NCI-H1092 treated with DMSO at 0.1 percent for 48 hours (cell line): ENCODE results near the gene PTH2R.
"Not testable (repeated sequence)": the region's sequence is repeated elsewhere in the genome, so short reads cannot be mapped to it uniquely, and the experiment has no call there.

ENCODE experiments used
- DNase-seq: peaks from one replicate; lab custom pipeline; 2025; lab: John Stamatoyannopoulos, UW

PTH2R gene

DNA sequence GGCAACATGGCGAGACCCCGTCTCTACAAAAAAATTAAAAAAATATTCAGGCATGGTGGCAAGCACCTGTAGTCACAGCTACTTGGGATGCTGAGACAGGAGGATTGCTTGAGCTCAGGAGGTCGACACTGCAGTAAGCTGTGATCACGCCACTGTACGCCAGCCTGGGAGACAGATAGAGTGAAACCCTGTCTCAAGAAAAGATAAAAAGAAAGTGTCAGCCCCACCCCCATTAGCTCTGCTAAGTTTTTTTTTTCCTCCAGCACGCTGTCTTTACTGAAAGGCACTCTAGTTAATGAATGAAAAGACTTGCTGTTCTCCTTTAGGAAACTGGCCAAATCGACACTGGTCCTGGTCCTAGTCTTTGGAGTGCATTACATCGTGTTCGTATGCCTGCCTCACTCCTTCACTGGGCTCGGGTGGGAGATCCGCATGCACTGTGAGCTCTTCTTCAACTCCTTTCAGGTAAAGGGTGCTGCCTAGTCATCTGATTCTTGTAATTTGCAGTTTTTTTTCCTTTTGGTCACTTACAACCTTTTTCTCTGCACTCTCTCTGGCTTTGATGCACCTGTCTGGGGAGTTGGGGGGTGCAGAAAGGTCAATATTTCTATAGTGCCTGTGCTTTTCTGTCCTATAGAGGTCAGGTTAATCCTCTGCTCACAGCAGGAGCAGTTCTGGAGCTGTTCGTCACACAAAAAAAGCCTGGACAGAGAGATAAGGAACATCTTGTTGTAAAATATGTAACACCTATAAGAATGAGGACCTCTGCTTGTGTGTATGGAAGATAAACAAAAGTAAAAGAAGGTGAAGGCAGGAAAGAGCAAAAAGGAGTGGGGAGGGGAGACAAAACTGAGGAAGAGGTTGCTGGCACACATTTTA lies 82.3 kb downstream of the PTH2R start:
- peak; percentile 78 for DNase-seq

- DNase-seq: peak; percentile 92
Observed at GRCh38 chr2:208489687-208490086, 83.1 kb downstream of the PTH2R start.

- peak; percentile 51 for DNase-seq
Observed at GRCh38 chr2:208490492-208490891, 83.9 kb downstream of the PTH2R start.

- DNase-seq: no peak
Observed at GRCh38 chr2:208491641-208492040, 85.0 kb downstream of the PTH2R start.

DNA sequence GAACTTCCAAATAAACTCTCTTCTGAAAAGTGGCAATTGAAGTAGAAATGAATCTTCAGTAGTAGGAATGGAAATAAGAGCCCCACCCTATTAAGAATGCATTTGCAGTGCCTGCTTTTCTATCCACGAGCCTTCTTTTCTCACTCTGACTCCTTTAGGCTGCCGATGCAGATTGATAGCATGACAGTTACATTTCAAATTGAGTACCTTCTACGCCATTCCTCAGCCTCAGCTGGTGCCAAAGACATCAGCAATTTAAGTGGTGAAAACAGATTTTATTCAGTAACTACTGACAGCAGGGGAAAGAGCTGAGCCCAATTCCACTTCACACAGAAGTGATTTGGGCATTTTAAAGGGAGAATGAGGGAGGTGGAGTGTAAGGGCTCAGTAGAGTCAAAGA lies 85.5 kb downstream of the PTH2R start:
- no peak for DNase-seq

- no peak for DNase-seq
Observed at GRCh38 chr2:208493186-208493585, 86.6 kb downstream of the PTH2R start.

GRCh38 chr2:208496129-208496528 lies 89.5 kb downstream of the PTH2R start:
- DNase-seq: no peak

DNA sequence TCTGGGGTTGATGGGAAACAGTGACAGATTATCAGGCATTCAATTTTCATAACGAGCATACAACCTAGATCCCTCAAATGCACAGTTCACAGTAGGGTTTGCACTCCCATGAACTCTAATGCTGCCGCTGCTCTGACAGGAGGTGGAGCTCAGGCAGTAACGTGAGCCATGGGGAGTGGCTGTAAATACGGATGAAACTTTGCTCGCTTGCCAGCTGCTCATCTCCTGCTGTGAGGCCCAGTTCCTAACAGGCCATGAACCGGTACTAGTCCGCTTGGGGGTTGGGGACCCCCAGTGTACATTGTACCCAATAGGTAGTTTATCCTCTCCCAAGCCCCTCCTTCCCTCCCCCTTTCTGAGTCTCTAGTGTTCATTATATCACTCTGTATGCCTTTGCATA lies 94.6 kb downstream of the PTH2R start:
- peak; percentile 91 for DNase-seq

GRCh38 chr2:208502288-208502687 lies 95.7 kb downstream of the PTH2R start:
- no peak for DNase-seq

GRCh38 chr2:208505365-208505764 lies 98.8 kb downstream of the PTH2R start:
- DNase-seq: not testable (repeated sequence)

- peak; percentile 7 for DNase-seq
Observed at GRCh38 chr2:208509586-208509985, 103.0 kb downstream of the PTH2R start.

- no peak for DNase-seq
Observed at GRCh38 chr2:208511016-208511415, 104.4 kb downstream of the PTH2R start.

GRCh38 chr2:208511573-208511972 lies 105.0 kb downstream of the PTH2R start:
- no peak for DNase-seq

- DNase-seq: no peak
Observed at GRCh38 chr2:208515099-208515498, 108.5 kb downstream of the PTH2R start.

DNA sequence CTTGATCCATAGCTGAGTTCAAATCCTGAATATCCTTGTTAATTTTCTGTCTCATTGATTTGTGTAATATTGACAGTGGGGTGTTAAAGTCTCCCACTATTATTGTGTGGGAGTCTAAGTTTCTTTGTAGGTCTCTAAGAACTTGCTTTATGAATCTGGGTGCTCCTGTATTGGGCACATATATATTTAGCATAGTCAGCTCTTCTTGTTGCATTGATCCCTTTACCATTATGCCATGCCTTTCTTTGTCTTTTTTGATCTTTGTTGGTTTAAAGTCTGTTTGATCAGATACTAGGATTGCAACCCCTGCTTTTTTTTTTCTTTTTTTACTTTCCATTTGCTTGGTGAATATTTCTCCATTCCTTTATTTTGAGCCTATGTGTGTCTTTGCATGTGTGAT lies 116.5 kb downstream of the PTH2R start:
- DNase-seq: not testable (repeated sequence)

GRCh38 chr2:208525165-208525564 lies 118.6 kb downstream of the PTH2R start:
- not testable (repeated sequence) for DNase-seq

- no peak for DNase-seq
Observed at GRCh38 chr2:208529796-208530195, 123.2 kb downstream of the PTH2R start.

GRCh38 chr2:208531361-208531760 lies 124.8 kb downstream of the PTH2R start:
- no peak for DNase-seq

DNA sequence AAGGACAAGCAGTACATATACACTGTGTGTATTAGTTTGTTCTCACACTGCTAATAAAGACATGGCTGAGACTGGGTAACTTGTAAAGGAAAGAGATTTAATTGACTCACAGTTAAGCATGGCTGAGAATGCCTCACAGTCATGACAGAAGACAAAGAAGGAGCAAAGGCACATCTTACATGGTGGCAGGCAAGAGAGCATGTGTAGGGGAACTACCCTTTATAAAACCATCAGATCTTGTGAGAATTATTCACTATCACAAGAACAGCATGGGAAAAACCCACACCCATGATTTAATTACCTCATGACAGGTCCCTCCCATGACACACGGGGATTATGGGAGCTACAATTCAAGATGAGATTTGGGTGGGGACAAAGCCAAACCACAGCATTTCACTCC lies 129.0 kb downstream of the PTH2R start:
- not testable (repeated sequence) for DNase-seq

DNA sequence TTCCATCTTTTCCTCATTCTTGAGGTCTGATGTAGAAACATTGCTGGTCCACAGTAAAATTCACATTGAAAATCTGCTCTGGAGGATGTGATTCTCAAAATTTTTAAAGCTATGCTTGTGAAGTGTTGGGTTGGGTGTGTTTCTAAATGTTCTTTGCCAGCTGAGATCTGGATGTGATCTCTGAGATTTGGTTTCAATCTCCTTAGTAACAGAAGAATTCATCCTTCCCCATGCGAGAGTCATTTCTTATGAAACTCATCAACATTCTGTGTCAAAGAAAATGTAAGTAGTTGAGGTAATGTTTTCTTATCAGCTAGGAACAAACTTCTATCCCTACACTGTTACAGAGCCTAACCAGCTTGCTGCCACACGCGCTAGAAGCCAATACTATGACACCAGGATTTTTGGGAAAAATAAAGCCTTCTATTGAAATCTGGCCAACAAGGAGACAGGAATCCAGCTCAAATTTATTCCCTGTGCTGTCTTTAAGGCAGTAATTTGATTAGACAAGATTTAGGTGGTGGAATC lies 134.9 kb downstream of the PTH2R start:
- no peak for DNase-seq

DNA sequence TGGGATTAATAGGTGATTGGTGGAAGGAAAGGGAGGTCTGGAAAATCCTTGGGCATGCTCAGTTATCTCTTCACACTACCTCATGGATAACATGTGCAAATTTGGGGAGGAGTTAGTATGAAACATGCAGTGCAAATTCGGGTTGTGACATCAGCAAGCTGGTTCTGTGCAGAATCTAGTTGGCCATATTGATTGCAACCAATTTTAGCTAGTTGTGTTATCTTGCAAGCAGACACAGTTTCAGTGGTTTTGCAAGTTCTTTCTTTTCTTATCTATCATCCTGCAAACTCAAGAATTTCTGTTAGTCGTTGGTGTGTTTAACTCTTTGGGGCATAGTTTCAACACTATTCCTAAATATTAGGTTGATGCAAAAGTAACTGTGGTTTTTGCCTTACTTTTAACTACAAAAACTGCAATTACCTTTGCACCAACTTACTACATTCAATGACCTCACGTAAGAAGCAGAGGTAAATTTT lies 135.4 kb downstream of the PTH2R start:
- DNase-seq: no peak

DNA sequence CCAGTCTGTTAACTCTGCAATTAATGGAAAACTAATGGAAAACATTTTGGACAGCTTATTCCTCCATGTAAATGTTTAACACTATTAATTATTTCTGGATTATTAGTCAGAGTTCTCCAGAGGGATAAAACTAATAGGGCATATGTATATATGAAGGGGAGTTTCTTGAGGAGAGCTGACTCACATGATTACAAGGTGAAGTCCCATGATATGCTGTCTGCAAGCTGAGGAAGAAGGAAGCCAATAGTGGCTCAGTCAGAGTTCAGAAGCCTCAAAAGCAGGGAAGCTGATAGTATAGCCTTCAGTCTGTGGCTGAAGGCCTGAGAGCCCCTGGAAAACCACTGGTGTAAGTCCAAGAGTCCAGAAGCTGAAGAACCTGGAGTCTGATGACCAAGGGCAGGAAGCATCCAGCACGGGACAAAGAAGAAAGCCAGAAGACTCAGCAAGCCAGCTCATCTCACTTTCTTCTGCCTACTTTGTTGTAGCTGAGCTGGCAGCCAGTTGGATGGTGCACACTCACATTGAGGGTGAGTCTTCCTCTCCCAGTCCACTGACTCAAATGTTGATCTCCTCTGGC lies 136.0 kb downstream of the PTH2R start:
- no peak for DNase-seq
